Measurements from ENCODE around the gene GPR183.

Gene GPR183

DNA sequence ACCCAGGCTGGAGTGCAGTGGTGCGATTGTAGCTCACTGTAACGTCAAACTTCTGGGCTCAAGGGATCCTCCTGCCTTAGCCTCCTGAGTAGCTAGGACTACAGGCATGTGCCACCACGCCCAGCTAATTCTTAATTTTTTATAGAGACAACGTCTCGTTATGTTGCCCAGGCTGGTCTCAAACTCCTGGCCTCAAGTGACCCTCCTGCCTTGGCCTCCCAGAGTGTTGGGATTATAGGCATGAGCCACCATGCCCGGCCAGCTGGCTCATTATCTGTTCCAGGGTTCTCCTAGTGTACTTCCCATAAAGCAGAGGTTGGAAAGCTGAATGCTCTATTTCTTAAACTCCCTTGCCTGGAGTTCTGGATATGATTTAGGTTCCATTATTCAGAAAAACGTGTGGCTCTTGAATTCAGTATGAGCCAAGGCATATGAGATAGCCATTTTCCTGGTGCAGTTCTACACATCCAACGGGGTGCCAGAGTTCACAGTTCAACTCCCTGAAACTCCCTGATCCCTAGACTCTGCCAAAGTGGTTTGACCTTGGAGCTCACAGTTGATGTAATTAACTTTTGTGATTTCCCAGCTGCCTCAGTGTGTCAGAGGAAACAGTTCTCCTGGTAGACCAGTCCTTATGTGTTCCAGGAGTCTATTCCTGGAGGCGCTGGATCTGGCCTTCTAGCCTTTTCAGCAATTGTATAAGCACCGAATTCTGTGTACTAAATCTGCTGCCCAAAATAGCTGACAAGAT lies 21.6 kb downstream of the GPR183 start:
- ChIA-PET CTCF (interaction anchor here (0.8 to 24.4 kb wide), 7 partner anchors 9 to 219 kb away, joined by 3 to 1002 read pairs (median 3); no protein-coding TSS in a partner anchor), POLR2A (no interaction called here)
- DNase-seq (ENCODE audit: low read depth, low spot score) = no peak
- no peak overlapping the region for H3K4me3 ChIP-seq (ENCODE audit: low read depth, low read length)
- TF ChIP-seq, protein P1, sequence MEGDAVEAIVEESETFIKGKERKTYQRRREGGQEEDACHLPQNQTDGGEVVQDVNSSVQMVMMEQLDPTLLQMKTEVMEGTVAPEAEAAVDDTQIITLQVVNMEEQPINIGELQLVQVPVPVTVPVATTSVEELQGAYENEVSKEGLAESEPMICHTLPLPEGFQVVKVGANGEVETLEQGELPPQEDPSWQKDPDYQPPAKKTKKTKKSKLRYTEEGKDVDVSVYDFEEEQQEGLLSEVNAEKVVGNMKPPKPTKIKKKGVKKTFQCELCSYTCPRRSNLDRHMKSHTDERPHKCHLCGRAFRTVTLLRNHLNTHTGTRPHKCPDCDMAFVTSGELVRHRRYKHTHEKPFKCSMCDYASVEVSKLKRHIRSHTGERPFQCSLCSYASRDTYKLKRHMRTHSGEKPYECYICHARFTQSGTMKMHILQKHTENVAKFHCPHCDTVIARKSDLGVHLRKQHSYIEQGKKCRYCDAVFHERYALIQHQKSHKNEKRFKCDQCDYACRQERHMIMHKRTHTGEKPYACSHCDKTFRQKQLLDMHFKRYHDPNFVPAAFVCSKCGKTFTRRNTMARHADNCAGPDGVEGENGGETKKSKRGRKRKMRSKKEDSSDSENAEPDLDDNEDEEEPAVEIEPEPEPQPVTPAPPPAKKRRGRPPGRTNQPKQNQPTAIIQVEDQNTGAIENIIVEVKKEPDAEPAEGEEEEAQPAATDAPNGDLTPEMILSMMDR (IDR thresholded peaks at IDR 0.05; ENCODE audit: insufficient read depth, low read length, missing control alignments) = no peak

DNA sequence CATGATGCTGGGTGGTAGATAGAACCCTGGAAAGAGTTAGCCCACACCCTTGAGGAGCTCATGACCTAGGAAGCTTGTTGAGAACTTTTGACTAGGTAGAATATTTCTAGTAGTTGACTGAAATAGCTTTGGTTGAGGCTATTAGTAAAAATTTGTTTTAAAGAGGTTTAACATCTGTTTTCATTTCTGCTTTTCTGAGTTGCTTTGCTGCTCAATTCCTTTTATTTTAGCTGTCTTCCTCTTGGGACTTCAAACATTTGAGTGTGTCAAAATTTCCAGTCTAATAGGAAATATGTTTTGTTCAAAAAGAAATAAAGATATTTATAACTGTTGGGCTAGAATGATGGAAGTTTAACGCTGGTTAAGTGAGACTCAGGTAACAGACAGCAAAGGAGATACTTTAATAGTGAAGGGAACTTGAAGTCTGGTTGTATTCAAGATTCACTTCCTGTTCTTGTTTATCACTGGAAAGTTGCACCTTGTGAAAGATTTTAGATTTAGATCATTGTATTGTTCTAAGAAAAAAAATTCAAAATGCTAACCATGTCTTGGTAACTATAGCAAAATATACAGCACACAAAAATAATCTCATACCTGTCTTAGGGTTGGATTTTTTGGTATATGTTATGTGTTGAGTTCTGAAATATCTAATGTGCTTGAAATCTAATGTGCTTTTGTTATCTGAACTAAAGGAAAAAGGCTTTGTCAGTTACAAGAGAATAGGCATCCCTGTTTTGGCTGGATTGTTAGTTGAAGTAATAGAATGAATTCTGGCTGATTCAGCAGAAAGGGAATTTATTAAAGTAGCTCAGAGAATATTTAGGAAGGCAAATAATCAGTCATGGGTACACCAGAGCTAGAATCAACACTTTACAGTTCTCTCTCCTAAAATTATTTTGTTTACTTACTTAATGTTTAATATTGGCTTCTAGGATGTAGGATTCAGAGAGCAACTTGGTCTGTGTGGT lies 24.7 kb downstream of the GPR183 start:
- TF ChIP-seq, protein P1 (IDR thresholded peaks at IDR 0.05; ENCODE audit: insufficient read depth, low read length, missing control alignments) = no peak
- ChIA-PET POLR2A (interaction anchor here (0.6 kb wide), 1 partner anchor 83 kb away, joined by 3 read pairs; no protein-coding TSS in a partner anchor), CTCF (interaction anchor here (0.7 to 24.4 kb wide), 4 partner anchors 13 to 155 kb away, joined by 3 to 1002 read pairs (median 10); no protein-coding TSS in a partner anchor)
- DNase-seq (ENCODE audit: low read depth, low spot score) = no peak
- no peak overlapping the region for H3K4me3 ChIP-seq (ENCODE audit: low read depth, low read length)

DNA sequence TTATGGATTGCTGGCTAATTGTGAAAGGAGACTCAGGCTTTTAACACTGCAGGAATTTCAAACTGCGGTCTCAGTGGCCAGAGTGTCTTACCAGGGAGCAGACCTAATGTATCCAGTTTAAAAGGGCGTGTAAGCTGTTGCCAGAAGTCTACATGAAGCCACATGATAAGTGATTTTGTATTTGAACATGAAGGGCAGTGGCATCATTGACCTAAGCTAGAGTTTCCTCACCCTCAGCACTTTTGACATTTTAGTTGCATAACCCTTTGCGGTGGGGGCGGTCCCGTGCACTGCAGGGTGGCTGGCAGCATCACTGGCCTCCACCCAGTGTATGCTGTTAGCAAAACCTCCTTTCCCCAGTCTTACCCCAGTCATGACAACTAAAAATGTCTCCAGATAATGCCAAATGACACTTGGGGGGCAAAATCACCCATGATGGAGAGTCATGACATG lies 25.4 kb downstream of the GPR183 start:
- TF ChIP-seq, protein P1 (IDR thresholded peaks at IDR 0.05; ENCODE audit: insufficient read depth, low read length, missing control alignments) = no peak
- no peak overlapping the region for H3K4me3 ChIP-seq (ENCODE audit: low read depth, low read length)
- no peak for DNase-seq (ENCODE audit: low read depth, low spot score)
- CTCF ChIA-PET = interaction anchor here (0.7 to 24.4 kb wide), 3 partner anchors 12 to 155 kb away, joined by 3 to 1002 read pairs (median 17); no protein-coding TSS in a partner anchor
- POLR2A ChIA-PET = no interaction called here

DNA sequence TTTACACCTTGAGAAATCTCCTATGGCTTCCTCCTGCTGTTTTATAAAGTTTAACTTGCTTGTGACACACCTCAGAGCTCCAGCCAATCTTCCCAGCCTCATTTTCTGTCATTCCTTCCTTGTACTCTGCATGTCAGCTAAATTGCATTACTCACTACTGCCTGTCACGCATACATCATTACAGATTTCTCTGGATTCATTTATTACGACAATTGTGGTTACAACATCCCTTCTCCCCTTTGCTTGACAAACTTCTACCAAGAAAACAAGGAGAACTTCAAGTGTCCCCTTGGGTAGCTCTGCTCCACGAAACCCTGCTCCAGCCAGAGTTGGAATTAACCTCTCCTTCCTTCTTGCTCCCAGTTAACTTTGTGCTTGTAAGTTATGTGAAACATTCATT lies 27.0 kb downstream of the GPR183 start:
- H3K4me3 ChIP-seq (ENCODE audit: low read depth, low read length) = no peak overlapping the region
- POLR2A ChIA-PET = interaction anchor here (1.4 kb wide), 1 partner anchor 156 kb away, joined by 3 read pairs; no protein-coding TSS in a partner anchor
- CTCF ChIA-PET = interaction anchor here (0.9 to 24.4 kb wide), 5 partner anchors 10 to 157 kb away, joined by 3 to 1002 read pairs (median 7); partner anchors contain the start of gene UBAC2
- TF ChIP-seq, protein P1 (IDR thresholded peaks at IDR 0.05; ENCODE audit: insufficient read depth, low read length, missing control alignments) = no peak
- DNase-seq (ENCODE audit: low read depth, low spot score) = peak; percentile 49

DNA sequence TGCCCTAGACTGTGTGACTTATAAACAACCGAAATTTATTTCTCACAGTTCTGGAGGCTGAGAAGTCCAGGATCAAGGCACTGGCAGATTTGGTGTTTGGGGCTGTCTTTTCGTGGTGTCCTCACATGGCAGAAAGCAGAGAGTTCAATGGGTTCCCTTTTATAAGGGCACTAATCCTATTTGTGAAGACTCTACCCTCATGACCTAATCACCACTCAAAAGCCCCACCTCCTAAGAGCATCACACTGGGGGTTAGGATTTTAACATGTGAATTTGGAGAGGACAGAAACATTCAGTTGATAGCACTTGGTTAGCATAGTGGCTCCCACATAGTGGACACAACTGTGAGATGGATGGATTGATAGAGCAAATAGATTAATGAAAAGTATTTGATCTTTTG lies 27.6 kb downstream of the GPR183 start:
- no peak for DNase-seq (ENCODE audit: low read depth, low spot score)
- POLR2A ChIA-PET = interaction anchor here (1.4 kb wide), 1 partner anchor 157 kb away, joined by 3 read pairs; no protein-coding TSS in a partner anchor
- CTCF ChIA-PET = interaction anchor here (3.6 to 24.4 kb wide), 2 partner anchors 9 to 157 kb away, joined by 34 to 1002 read pairs; no protein-coding TSS in a partner anchor
- TF ChIP-seq, protein P1 (IDR thresholded peaks at IDR 0.05; ENCODE audit: insufficient read depth, low read length, missing control alignments) = no peak
- H3K4me3 ChIP-seq (ENCODE audit: low read depth, low read length) = no peak overlapping the region
